Brain microvascular endothelial cell (primary cell): ENCODE results near the gene RRAS.

Source experiments
- DNase-seq: peaks from one replicate; pipeline ENCODE4 v3.0.0-alpha.2; 2020
- H3K27ac ChIP-seq: fragments of 250-450 bp; sonication (Bioruptor Pico); 2 replicates; pipeline ENCODE4 v1.5.1; 2020; ENCODE audit warnings: mild to moderate bottlenecking, moderate library complexity
- H3K27me3 ChIP-seq: fragments of 250-450 bp; sonication (Bioruptor Pico); replicated peaks from 2 replicates; pipeline ENCODE4 v1.5.1; 2020; ENCODE audit warnings: mild to moderate bottlenecking
- H3K36me3 ChIP-seq: fragments of 250-450 bp; sonication (Bioruptor Pico); replicated peaks from 2 replicates; pipeline ENCODE4 v1.5.1; 2020; ENCODE audit warnings: mild to moderate bottlenecking
- H3K4me3 ChIP-seq: 2 replicates; pipeline ENCODE4 v1.5.1; 2011; ENCODE audit warnings: low read depth, mild to moderate bottlenecking, control low read depth, low read length, moderate library complexity
- CTCF ChIP-seq: IDR thresholded peaks from 2 replicates; pipeline ENCODE4 v1.5.1; 2011; ENCODE audit warnings: low read depth, mild to moderate bottlenecking, moderate library complexity, low read length, control low read depth, inconsistent platforms; ENCODE audit errors: missing control alignments
- in situ Hi-C: cut with HindIII; loops from 2 replicates; pipeline ENCODE4 v1.10.0; 2017; ENCODE audit warnings: low sequenced_read_pairs, low pct_ligation_motif_present

The RRAS gene

GRCh38 chr19:49682274-49682673, 42.3 kb upstream of the RRAS start:
- no peak for DNase-seq
- Histone ChIP-seq H3K4me3 (no peak overlapping the region), H3K27me3 (no peaks in the 10 kb centered on the region), H3K36me3 (peaks cover 45% of the 10 kb centered on the region), H3K27ac (no peak overlapping the region)
- TF ChIP-seq CTCF = no peak
- in situ Hi-C loops = no loop called here

GRCh38 chr19:49681830-49682229, 41.9 kb upstream of the RRAS start:
- DNase-seq = no peak
- in situ Hi-C loops = no loop called here
- Histone ChIP-seq H3K36me3 (peaks cover 45% of the 10 kb centered on the region), H3K4me3 (no peak overlapping the region), H3K27ac (no peak overlapping the region), H3K27me3 (no peaks in the 10 kb centered on the region)
- no peak for TF ChIP-seq CTCF

- Histone ChIP-seq H3K36me3 (peaks cover 40% of the 10 kb centered on the region), H3K27me3 (no peaks in the 10 kb centered on the region), H3K4me3 (peak overlapping the region; percentile 20), H3K27ac (no peak overlapping the region)
- peak; percentile 79 for DNase-seq
- TF ChIP-seq CTCF = peak; percentile 100
- in situ Hi-C loops = no loop called here
These were observed 40.7 kb upstream of the RRAS start for GRCh38 chr19:49680421-49681351.

- in situ Hi-C loops = no loop called here
- Histone ChIP-seq H3K27ac (no peak overlapping the region), H3K27me3 (no peaks in the 10 kb centered on the region), H3K4me3 (no peak overlapping the region), H3K36me3 (peaks cover 34% of the 10 kb centered on the region)
- no peak for TF ChIP-seq CTCF
- DNase-seq = no peak
These were observed 39.9 kb upstream of the RRAS start for GRCh38 chr19:49679771-49680413.

- H3K27me3 ChIP-seq = no peaks in the 10 kb centered on the region
- DNase-seq = no peak
- no peak overlapping the region for H3K27ac ChIP-seq
- no peak overlapping the region for H3K4me3 ChIP-seq
- in situ Hi-C loops = no loop called here
- TF ChIP-seq CTCF = no peak
- peaks cover 27% of the 10 kb centered on the region for H3K36me3 ChIP-seq
These were observed 39.2 kb upstream of the RRAS start for GRCh38 chr19:49678985-49679770.
